ENCODE measurements around the gene PPP1R9B. TPM values are rescaled to one million over a fixed set of nuclear protein-coding genes. Genes with fewer than 3 reads are reported as not detected.

PPP1R9B gene
- total RNA-seq, 1 donor from 2014 or later: 37.6 TPM

- DNase-seq (no peak), ATAC-seq (no peak)
- intact Hi-C loops (cut with micrococcal nuclease): loop anchor here (10.0 kb wide), 1 partner anchor 60 kb away; no protein-coding TSS in a partner anchor
Measured at GRCh38 chr17:50164697-50164988, 14.2 kb upstream of the PPP1R9B start.

GRCh38 chr17:50163843-50164696 is 13.6 kb upstream of the PPP1R9B start:
- intact Hi-C loops (cut with micrococcal nuclease): loop anchor here (10.0 kb wide), 1 partner anchor 59 kb away; no protein-coding TSS in a partner anchor
- DNase-seq: peak; percentile 80
- ATAC-seq: peak; percentile 46

- intact Hi-C loops (cut with micrococcal nuclease): loop anchor here (10.0 kb wide), 1 partner anchor 58 kb away; no protein-coding TSS in a partner anchor
- no peak for DNase-seq
- no peak for ATAC-seq
Measured at GRCh38 chr17:50162466-50163254, 12.2 kb upstream of the PPP1R9B start.

GRCh38 chr17:50161911-50162288 is 11.4 kb upstream of the PPP1R9B start:
- ATAC-seq: no peak
- intact Hi-C loops (cut with micrococcal nuclease): loop anchor here (10.0 kb wide), 1 partner anchor 57 kb away; no protein-coding TSS in a partner anchor
- peak; percentile 25 for DNase-seq

GRCh38 chr17:50161023-50161910 is 10.8 kb upstream of the PPP1R9B start:
- intact Hi-C loops (cut with micrococcal nuclease): loop anchor here (10.0 kb wide), 1 partner anchor 56 kb away; no protein-coding TSS in a partner anchor
- DNase-seq (peak; percentile 95), ATAC-seq (peak; percentile 77)

- DNase-seq (no peak), ATAC-seq (no peak)
- intact Hi-C loops (cut with micrococcal nuclease): no loop called here
Measured at GRCh38 chr17:50157891-50158290, 7.4 kb upstream of the PPP1R9B start.

GRCh38 chr17:50155115-50155819 is 4.8 kb upstream of the PPP1R9B start:
- intact Hi-C loops (cut with micrococcal nuclease): no loop called here
- DNase-seq: no peak
- ATAC-seq: no peak

- ATAC-seq: no peak
- no peak for DNase-seq
- intact Hi-C loops (cut with micrococcal nuclease): no loop called here
Measured at GRCh38 chr17:50154604-50155003, 4.1 kb upstream of the PPP1R9B start.

- intact Hi-C loops (cut with micrococcal nuclease): no loop called here
- DNase-seq: peak; percentile 89
Measured at GRCh38 chr17:50153650-50154575, 3.4 kb upstream of the PPP1R9B start.

GRCh38 chr17:50152736-50153135 is 2.3 kb upstream of the PPP1R9B start:
- ATAC-seq: no peak
- DNase-seq: no peak
- intact Hi-C loops (cut with micrococcal nuclease): no loop called here

More at GRCh38 chr17:50153650-50154575, 3.4 kb upstream of the PPP1R9B start:
- peak; percentile 25 for ATAC-seq

GRCh38 chr17:50151937-50152547 is 1.6 kb upstream of the PPP1R9B start:
- peak; percentile 84 for DNase-seq
- intact Hi-C loops (cut with micrococcal nuclease): no loop called here
- ATAC-seq: peak; percentile 69

GRCh38 chr17:50151041-50151936 is 812 bp upstream of the PPP1R9B start:
- intact Hi-C loops (cut with micrococcal nuclease): no loop called here
- peak; percentile 93 for DNase-seq

GRCh38 chr17:50149417-50150353 is 792 bp downstream of the PPP1R9B start:
- DNase-seq: peak; percentile 80
- intact Hi-C loops (cut with micrococcal nuclease): no loop called here
- ATAC-seq: peak; percentile 3

More at GRCh38 chr17:50151041-50151936, 812 bp upstream of the PPP1R9B start:
- peak; percentile 75 for ATAC-seq

GRCh38 chr17:50149091-50149416 is 1.4 kb downstream of the PPP1R9B start:
- intact Hi-C loops (cut with micrococcal nuclease): no loop called here
- no peak for DNase-seq

More at GRCh38 chr17:50149091-50149416, 1.4 kb downstream of the PPP1R9B start:
- ATAC-seq: peak; percentile 0

All from left ventricle myocardium superior (tissue), 1 donor.